Stimulated activated naive B cell treated with anti-CD40 and anti-IgM and Interleukin-4, amounts not matched to agents 10 μg/mL and 1 μg/mL and 100 μg/mL, for 72 hours (primary cell): Measurements from ENCODE around the gene MAGEA9B.
"Not testable (repeated sequence)": the region's sequence is repeated elsewhere in the genome, so short reads cannot be mapped to it uniquely, and the experiment has no call there.

Experiments
- ATAC-seq, 2 donors: fragments of 150-1000 bp; cut with Tn5 transposase; replicated peaks; 2 replicates each; pipeline ENCODE4 v1.10.0; 2021; ENCODE audit warnings: moderate library complexity in 1 of 2
- DNase-seq: peaks from one replicate; pipeline ENCODE4 v3.0.0; 2021
- H3K27ac Mint-ChIP-seq: one replicate; pipeline ENCODE4 v1.8.0; 2022; ENCODE audit warnings: mild to moderate bottlenecking, mixed read lengths
- H3K27me3 Mint-ChIP-seq, 2 donors: one replicate each; pipeline ENCODE4 v1.8.0; 2022; ENCODE audit warnings: mixed read lengths in 2 of 2
- H3K36me3 Mint-ChIP-seq, 2 donors: one replicate each; pipeline ENCODE4 v1.8.0; 2022; ENCODE audit warnings: mixed read lengths in 2 of 2, mild to moderate bottlenecking in 1 of 2
- H3K4me1 Mint-ChIP-seq, 2 donors: one replicate each; pipeline ENCODE4 v1.8.0; 2022; ENCODE audit warnings: mixed read lengths in 2 of 2, mild to moderate bottlenecking in 1 of 2
- H3K4me3 Mint-ChIP-seq, 2 donors: one replicate each; pipeline ENCODE4 v1.8.0; 2022; ENCODE audit warnings: mild to moderate bottlenecking in 2 of 2, mixed read lengths in 2 of 2, moderate library complexity in 1 of 2
- H3K9me3 Mint-ChIP-seq, 2 donors: one replicate each; pipeline ENCODE4 v1.8.0; 2022; ENCODE audit warnings: mixed read lengths in 2 of 2, mild to moderate bottlenecking in 1 of 2

Gene MAGEA9B

GRCh38 chrX:149587359-149587758, at the start of gene MAGEA9B:
MAGEA9B (minus strand) TSS chrX:149587459; CDS start chrX:149583179, 4,280 bp downstream.
- DNase-seq, H3K36me3 Mint-ChIP-seq, ATAC-seq: not testable (repeated sequence)

GRCh38 chrX:149633511-149633910, 46.3 kb upstream of the MAGEA9B start:
- Mint-ChIP-seq H3K4me3 (no peak overlapping the region), H3K9me3 (peaks cover 3 to 6% of the 10 kb centered on the region in 2 donors), H3K27ac (no peak overlapping the region)

More at GRCh38 chrX:149587359-149587758, at the start of gene MAGEA9B:
- not testable (repeated sequence) for H3K4me3 Mint-ChIP-seq, H3K27me3 Mint-ChIP-seq, H3K9me3 Mint-ChIP-seq, H3K4me1 Mint-ChIP-seq, H3K27ac Mint-ChIP-seq

GRCh38 chrX:149631234-149632165, 44.2 kb upstream of the MAGEA9B start, which contains the start of gene TMEM185A:
TMEM185A (minus strand) TSS chrX:149631792; CDS start chrX:149631580, 212 bp downstream.
- Mint-ChIP-seq H3K9me3 (peaks cover 0 to 1% of the 10 kb centered on the region in 2 donors), H3K4me3 (peak within 1 kb of the TSS; percentile 86 to 97), H3K4me1 (peaks cover 16 to 26% of the 10 kb centered on the region in 2 donors), H3K27me3 (peaks cover 0 to 10% of the 10 kb centered on the region in 2 donors), H3K36me3 (peaks cover 0 to 6% of the 10 kb centered on the region in 2 donors), H3K27ac (peak within 1 kb of the TSS; percentile 79)
- DNase-seq = peak; percentile 70
- peak; percentile 88 to 93 for ATAC-seq

More at GRCh38 chrX:149633511-149633910, 46.3 kb upstream of the MAGEA9B start:
- ATAC-seq (no peak), DNase-seq (no peak)
- H3K27me3 Mint-ChIP-seq = peaks cover 0 to 15% of the 10 kb centered on the region in 2 donors
- H3K4me1 Mint-ChIP-seq = peaks cover 16 to 24% of the 10 kb centered on the region in 2 donors
- peaks cover 0 to 5% of the 10 kb centered on the region in 2 donors for H3K36me3 Mint-ChIP-seq

- peaks cover 17 to 29% of the 10 kb centered on the region in 2 donors for H3K4me1 Mint-ChIP-seq
- H3K27me3 Mint-ChIP-seq = peaks cover 0 to 6% of the 10 kb centered on the region in 2 donors
- no peak for DNase-seq
- peaks cover 0 to 6% of the 10 kb centered on the region in 2 donors for H3K36me3 Mint-ChIP-seq
- H3K9me3 Mint-ChIP-seq = no peaks in the 10 kb centered on the region
- H3K27ac Mint-ChIP-seq = peak overlapping the region; percentile 79
- ATAC-seq = no peak
- peak overlapping the region; percentile 86 to 97 for H3K4me3 Mint-ChIP-seq
Observed at GRCh38 chrX:149630681-149631233, 43.5 kb upstream of the MAGEA9B start.

GRCh38 chrX:149629730-149630387, 42.6 kb upstream of the MAGEA9B start:
- ATAC-seq = no peak
- Mint-ChIP-seq H3K36me3 (peaks cover 0 to 6% of the 10 kb centered on the region in 2 donors), H3K4me1 (peaks cover 19 to 29% of the 10 kb centered on the region in 2 donors), H3K9me3 (no peaks in the 10 kb centered on the region), H3K27me3 (no peaks in the 10 kb centered on the region), H3K27ac (no peak overlapping the region), H3K4me3 (peak overlapping the region; percentile 86 to 97)
- no peak for DNase-seq

GRCh38 chrX:149628768-149629167, 41.5 kb upstream of the MAGEA9B start:
- Mint-ChIP-seq H3K4me3 (no peak overlapping the region), H3K27ac (no peak overlapping the region), H3K4me1 (peaks cover 19 to 29% of the 10 kb centered on the region in 2 donors), H3K27me3 (no peaks in the 10 kb centered on the region), H3K9me3 (no peaks in the 10 kb centered on the region), H3K36me3 (peaks cover 0 to 6% of the 10 kb centered on the region in 2 donors)
- ATAC-seq (no peak), DNase-seq (no peak)

- DNase-seq (no peak), ATAC-seq (no peak)
- peaks cover 0 to 6% of the 10 kb centered on the region in 2 donors for H3K36me3 Mint-ChIP-seq
- H3K27me3 Mint-ChIP-seq = no peaks in the 10 kb centered on the region
- peaks cover 19 to 29% of the 10 kb centered on the region in 2 donors for H3K4me1 Mint-ChIP-seq
- H3K27ac Mint-ChIP-seq = no peak overlapping the region
- no peak overlapping the region for H3K4me3 Mint-ChIP-seq
- no peaks in the 10 kb centered on the region for H3K9me3 Mint-ChIP-seq
Observed at GRCh38 chrX:149628280-149628679, 41.0 kb upstream of the MAGEA9B start.

- not testable (repeated sequence) for ATAC-seq, H3K27me3 Mint-ChIP-seq, H3K27ac Mint-ChIP-seq, DNase-seq, H3K4me3 Mint-ChIP-seq, H3K36me3 Mint-ChIP-seq, H3K9me3 Mint-ChIP-seq
- H3K4me1 Mint-ChIP-seq = peaks cover 14 to 23% of the 10 kb centered on the region in 2 donors
Observed at GRCh38 chrX:149626829-149627228, 39.6 kb upstream of the MAGEA9B start.

- not testable (repeated sequence) for H3K9me3 Mint-ChIP-seq
Observed at GRCh38 chrX:149619662-149620061, 32.4 kb upstream of the MAGEA9B start.

GRCh38 chrX:149618871-149619270, 31.6 kb upstream of the MAGEA9B start:
- no peak for DNase-seq
- Mint-ChIP-seq H3K4me1 (peaks cover 2 to 14% of the 10 kb centered on the region in 2 donors), H3K27me3 (no peaks in the 10 kb centered on the region), H3K4me3 (no peak overlapping the region), H3K36me3 (peaks cover 0 to 4% of the 10 kb centered on the region in 2 donors), H3K9me3 (no peaks in the 10 kb centered on the region), H3K27ac (no peak overlapping the region)
- ATAC-seq = no peak

More at GRCh38 chrX:149619662-149620061, 32.4 kb upstream of the MAGEA9B start:
- not testable (repeated sequence) for DNase-seq, H3K4me1 Mint-ChIP-seq, H3K27ac Mint-ChIP-seq, H3K36me3 Mint-ChIP-seq, ATAC-seq, H3K4me3 Mint-ChIP-seq, H3K27me3 Mint-ChIP-seq

- DNase-seq (no peak), ATAC-seq (no peak)
- Mint-ChIP-seq H3K27me3 (no peaks in the 10 kb centered on the region), H3K36me3 (peaks cover 6 to 13% of the 10 kb centered on the region in 2 donors), H3K4me3 (no peak overlapping the region), H3K9me3 (no peaks in the 10 kb centered on the region), H3K4me1 (peaks cover 2 to 23% of the 10 kb centered on the region in 2 donors), H3K27ac (peak overlapping the region; percentile 21)
Observed at GRCh38 chrX:149611623-149612175, 24.4 kb upstream of the MAGEA9B start.

GRCh38 chrX:149610511-149610910, 23.3 kb upstream of the MAGEA9B start:
- no peak for ATAC-seq
- no peak for DNase-seq
- peaks cover 2 to 16% of the 10 kb centered on the region in 2 donors for H3K4me1 Mint-ChIP-seq
- no peaks in the 10 kb centered on the region for H3K9me3 Mint-ChIP-seq
- peaks cover 14 to 20% of the 10 kb centered on the region in 2 donors for H3K36me3 Mint-ChIP-seq
- H3K4me3 Mint-ChIP-seq = no peak overlapping the region
- H3K27ac Mint-ChIP-seq = no peak overlapping the region
- H3K27me3 Mint-ChIP-seq = no peaks in the 10 kb centered on the region

- H3K27ac Mint-ChIP-seq = no peak overlapping the region
- H3K27me3 Mint-ChIP-seq = no peaks in the 10 kb centered on the region
- no peak for DNase-seq
- H3K4me3 Mint-ChIP-seq = no peak overlapping the region
- H3K4me1 Mint-ChIP-seq = peaks cover 2 to 7% of the 10 kb centered on the region in 2 donors
- no peak for ATAC-seq
- peaks cover 23 to 24% of the 10 kb centered on the region in 2 donors for H3K36me3 Mint-ChIP-seq
- no peaks in the 10 kb centered on the region for H3K9me3 Mint-ChIP-seq
Observed at GRCh38 chrX:149607699-149608098, 20.4 kb upstream of the MAGEA9B start.
